ENCODE results near the gene CLDN20.
"Not testable (repeated sequence)": the region's sequence is repeated elsewhere in the genome, so short reads cannot be mapped to it uniquely, and the experiment has no call there.

The CLDN20 gene, protein sequence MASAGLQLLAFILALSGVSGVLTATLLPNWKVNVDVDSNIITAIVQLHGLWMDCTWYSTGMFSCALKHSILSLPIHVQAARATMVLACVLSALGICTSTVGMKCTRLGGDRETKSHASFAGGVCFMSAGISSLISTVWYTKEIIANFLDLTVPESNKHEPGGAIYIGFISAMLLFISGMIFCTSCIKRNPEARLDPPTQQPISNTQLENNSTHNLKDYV

DNA sequence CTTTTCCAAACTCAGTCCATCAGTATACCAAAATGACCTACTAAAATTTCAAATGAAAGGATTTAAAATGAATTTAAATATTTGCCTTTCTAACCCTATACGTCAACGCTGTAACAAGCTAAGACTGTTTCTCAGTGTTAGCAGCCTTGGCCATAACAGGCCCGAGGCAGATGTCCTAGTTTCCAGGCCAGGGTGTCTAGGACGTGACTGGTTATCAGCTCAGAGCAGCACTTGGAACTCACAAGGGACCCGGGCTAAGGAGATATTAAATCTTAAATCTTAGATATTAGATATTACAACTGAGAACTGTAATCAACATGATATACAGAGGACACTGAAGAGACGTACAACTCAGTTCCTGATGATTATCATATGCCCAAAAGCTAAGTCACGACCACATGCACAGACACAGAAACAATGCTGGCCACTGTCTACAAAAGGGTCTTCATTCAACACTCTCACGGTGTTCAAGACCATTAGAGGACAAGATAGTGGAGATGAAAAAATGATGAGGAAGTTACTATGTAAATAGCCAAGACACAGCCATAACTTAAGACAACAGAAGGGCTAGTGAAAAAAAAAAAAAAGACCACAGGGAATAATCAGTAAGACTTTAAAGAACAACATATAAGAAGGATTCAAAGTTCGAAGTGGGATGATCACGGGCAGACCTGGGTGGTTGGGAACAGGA, at the start of gene CLDN20:
Gene CLDN20 (plus strand): TSS at position 641 of the 691 bp plus-strand sequence. CDS start 11,707 bp downstream, outside the sequence.
- no peak for FAIRE-seq

DNA sequence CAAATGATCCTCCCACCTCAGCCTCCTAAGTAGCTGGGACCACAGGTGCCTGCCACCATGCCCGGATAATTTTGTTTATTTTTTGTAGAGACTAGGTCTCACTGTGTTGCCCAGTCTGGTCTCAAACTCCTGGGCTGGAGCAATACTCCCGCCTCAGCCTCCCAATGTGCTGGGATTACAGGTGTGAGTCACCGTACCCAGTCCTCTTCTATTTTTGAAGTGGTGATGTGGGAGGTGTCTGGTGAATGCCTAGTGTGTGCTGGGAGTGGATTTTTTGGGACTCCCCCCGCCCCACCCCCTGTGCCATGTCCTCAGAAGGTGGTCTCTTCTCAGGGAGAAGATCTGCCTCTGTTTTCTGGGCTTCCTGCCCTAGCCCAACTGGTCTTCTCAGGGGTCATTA, 47.9 kb upstream of the CLDN20 start:
- no peak for FAIRE-seq

DNA sequence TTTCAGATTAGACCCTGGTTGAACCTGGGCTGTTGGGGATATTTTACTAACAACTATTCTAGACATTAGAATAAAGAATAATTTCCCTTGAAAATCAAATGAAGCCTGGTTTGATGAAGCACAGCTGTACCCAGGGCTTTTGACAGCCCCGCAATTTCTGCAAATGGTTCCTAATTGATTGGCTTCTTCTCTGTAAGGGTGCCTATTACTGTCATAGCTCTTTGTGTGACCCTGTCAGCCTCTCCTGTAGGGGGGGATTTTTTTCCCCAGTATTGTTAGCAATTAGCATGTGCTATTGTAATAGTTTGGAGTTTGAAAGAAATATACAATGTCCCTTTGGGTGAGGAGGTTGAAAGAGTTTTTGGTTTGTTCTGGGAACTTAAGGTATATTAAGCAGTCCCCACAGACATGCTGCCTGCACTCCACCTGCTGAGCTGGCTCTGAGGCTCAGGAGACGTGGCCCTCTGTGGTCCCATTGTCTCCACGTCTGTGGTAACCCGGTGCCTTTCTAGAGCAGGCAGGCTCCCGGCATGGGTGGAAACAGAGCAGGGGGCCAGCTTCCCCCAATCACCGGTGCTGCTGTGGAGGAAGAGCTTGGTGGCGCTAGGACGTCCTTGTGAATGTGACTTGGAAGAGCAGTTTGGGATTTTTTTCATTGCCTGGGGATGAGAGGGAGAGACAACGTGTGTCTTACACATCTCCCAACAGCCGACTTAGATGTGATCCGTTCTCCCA, 47.3 kb upstream of the CLDN20 start:
- FAIRE-seq, result no peak

DNA sequence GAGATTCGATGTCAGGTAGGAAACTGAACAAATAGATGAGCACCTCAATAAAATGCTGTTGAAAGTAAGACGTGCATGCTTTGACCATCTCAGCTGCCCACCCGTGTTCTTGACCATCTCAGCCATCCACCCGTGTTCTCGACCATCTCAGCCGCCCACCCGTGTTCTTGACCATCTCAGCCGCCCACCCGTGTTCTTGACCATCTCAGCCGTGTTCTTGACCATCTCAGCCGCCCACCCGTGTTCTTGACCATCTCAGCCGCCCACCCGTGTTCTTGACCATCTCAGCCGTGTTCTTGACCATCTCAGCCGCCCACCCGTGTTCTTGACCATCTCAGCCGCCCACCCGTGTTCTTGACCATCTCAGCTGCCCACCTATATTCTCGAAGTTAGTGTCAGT, 45.1 kb upstream of the CLDN20 start:
- FAIRE-seq, result not testable (repeated sequence)

DNA sequence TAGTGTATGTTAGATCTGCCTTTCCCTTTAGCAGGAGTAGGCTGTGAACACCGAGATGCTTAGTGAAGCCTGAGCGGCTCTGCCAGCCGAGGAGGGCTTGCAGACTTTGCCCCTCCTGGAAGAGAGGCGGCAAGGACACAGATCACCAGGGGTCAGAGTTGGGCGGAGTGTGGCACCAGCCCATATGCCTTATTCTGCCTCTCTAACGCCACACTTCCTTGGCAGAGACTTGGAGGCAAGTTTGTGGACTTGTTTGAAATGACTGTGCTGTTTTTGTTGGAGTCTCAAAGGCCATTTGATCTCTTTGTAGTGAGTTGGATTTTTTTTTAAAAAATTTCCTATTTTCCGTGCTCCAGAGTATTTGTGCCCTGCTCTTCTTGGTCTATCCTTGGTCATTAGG, 44.5 kb upstream of the CLDN20 start:
- FAIRE-seq, result no peak

DNA sequence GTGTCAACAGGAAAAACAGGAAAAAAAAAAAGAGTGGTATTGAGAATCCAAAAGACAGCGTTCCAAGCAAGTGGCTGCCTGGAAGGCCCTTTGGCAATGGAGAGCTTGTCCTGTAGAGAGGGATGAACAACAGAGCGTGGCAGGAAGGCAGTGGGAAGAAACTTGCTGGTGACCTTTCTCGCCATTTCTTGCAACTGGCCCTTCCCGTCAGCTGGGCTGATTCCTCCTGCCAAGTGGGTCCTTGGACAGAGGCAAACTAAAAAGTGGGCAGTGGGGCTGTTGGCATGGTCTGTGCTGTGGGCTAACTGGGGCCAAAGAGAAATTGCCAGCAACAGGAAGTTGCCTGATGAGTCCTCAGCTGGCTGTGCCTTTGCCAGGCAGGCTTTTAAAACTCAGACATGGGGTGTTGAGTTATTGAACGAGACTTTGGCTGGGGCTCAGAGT, 43.9 kb upstream of the CLDN20 start:
- FAIRE-seq, result no peak

DNA sequence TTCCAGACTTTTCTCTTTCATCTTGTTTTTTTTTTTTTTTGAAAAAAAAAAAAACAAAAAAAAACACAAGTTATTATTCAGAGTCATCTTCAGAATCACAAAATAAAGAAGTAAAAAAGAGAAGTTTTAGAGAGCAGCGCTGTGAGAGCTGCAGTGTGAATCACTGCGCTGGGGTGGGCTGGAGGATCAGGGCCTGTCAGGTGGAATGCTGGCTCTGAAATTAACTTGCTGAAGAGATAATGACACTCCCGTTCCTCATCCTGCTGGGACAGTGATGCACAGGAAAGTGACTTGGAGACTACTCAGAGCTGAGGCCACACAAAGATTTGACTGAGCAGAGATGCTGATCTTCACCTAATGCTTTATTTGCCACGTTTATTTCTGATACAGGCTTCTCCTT, 42.7 kb upstream of the CLDN20 start:
- no peak for FAIRE-seq

DNA sequence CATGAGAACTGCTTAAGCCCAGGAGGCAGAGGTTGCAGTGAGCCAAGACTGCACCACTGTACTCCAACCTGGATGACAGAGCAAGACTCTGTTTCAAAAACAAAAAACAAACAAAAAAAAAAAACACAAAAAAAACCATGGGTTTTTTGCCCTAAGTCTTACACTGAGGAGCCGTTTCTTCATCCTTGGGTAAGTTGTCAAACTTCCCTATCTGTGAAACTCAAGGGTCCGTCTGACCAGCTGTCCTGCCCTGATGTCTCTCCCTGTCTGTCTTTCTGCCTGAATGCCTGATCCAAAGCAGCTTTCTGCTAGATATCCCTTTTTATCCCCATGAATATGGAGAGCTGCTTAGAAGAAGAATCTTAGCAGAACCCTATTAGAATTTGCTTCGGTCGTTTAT, 41.3 kb upstream of the CLDN20 start:
- FAIRE-seq, result no peak

DNA sequence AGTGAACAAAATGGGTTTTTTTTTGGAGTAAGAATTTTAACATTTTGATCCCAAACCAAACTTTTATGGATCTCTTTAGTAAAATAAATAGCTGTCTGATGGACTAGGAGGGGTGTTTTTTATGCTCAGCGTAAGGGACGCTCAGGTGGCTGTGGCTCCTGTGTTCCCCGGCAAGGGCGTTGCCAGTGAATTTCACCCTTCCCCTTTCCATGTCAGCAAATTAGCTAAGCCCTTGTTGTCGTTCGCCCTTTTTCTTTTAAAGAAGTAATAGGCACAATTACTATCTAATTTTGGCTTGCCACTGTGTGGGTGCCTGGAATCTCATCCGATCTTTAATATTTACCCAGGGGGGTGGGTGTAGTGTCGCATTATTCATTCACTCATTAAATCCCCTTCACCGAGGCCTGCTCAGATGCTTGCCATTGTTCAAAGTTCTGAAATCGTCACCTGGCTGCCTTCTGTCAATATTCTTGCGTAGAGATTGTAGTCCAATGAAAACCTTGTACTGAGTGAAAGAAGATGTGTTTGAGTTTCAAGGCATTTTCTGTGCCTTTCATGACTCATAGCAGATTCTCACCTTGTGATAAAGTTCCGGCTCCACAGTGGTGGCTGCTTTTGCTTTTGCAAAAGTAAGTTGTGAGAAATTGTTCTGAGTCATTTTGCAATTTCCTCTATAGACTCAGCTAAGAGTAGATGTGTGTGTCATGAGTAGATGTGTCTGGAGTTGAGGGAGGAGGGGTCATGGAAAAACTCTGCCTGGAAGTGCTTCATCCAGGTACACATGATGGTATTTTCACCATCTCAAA, 40.0 kb upstream of the CLDN20 start:
- FAIRE-seq, result no peak

DNA sequence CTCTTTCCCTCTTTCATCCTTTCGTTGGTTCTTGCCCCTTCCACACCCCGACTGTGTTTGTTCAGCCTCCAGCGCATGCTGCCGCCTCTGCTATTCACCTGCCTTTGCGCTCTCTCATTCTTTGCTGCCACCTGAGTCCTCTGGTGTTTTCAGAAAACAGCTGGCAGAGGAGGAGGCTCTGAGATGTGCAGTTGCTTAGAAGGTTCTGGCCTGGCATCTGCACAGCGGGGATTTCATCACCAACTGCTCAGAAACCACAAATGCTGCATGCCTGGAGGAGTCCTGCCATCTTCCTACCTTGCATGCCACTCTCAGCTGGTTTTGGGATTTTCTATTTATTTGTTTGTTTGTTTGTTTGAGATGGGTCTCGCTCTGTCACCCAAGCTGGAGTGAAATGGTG, 39.2 kb upstream of the CLDN20 start:
- no peak for FAIRE-seq

DNA sequence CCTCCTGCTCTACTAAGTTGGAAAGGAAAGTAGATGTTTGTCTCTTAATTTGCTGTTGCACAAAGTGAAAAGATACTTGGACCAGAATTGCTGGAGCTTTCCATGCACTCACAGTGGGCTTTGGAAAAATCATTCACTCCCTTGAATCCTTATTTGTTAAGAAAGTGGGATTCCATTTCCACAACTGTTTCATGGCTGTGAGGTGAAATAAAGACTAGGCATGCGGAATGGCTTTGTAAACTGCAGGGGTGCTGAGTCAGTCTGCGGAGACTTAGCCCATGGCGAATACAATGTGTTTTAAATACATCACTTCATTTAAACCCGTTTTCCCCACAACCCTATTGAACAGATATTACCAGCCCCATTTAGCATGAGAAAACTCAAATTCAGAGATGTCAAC, 36.8 kb upstream of the CLDN20 start:
- FAIRE-seq, result no peak

DNA sequence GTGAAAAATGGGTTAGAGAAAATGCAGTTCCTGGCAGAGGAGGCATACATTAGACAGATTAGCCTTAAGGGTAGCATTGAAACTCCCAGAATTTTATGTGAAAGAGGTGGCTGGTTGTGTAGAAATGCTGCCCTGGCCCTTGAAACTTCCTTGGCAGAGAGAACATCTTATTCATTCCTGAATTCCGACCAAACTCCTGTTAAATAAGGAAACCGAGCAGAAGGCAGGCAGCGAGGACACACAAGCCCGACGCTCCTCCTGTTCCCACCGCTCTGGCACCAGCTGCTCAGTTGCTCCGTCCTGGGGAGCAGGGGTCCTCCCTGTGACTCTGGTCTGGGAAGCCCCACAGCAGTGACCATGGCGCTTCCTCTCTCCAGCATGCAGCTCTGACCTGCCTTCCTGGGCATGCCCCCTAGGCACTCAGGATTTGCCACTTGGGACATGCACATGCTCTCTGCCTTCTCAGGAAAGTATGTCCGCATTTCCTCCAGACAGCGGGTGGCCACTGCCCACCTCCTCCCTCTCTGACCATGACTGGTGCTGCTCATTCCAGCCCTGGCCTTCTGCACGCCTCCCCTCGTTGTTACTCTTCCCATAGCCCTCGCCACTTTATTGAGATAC, 35.2 kb upstream of the CLDN20 start:
- no peak for FAIRE-seq

DNA sequence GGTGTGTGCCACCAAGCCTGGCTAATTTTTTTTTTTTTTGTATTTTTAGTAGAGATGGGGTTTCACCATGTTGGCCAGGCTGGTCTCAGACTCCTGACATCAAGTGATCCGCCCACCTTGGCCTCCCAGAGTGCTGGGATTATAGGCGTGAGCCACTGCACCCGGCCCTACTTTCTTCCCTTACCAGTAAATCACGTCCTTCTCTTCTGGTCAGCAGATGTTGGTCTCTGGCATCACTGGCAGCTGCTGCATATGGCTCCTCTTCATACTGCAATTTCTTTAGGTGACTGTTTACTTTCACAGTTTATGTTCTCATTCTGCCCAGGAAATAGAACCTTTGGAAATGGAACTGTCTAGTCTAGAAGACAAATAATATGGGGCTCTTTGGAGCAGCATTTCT, 32.8 kb upstream of the CLDN20 start:
- FAIRE-seq, result not testable (repeated sequence)

DNA sequence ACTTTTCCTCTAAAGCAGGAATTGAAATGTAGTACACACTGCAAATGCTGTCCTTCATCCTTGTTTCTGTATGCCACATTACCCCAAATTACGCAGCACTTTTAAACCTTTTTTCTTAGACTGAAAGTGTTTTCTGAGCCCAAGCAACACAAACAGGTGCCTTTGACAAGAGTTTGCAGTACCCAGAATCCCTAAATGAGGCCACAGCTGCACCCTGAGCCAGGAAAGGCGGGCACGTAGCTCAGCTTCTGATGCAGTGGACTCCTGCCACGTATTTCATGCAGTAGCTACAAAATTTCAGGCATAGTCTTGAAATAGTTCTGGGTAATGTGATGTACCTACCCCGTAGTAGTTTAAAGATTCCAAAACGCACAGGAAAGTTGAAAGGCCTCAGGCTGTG, 31.0 kb upstream of the CLDN20 start:
- FAIRE-seq, result no peak

DNA sequence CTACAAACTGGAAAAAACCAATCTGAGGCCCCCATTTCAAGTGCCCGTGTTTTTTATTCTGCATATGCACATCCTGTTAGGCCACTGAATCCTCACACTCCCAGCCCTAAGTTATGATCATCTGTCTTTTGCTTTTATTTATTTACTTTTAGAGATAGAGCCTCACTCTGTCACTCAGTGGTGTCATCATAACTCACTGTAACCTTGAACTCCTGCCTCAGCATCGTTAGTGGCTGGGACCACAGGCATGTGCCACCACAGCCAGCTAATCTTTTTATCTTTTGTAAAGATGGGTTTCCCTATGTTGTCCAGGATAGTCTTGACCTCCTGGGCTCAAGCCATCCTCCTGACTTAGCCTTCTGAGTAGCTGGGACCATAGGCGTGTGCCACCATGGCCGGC, 29.6 kb upstream of the CLDN20 start:
- no peak for FAIRE-seq

DNA sequence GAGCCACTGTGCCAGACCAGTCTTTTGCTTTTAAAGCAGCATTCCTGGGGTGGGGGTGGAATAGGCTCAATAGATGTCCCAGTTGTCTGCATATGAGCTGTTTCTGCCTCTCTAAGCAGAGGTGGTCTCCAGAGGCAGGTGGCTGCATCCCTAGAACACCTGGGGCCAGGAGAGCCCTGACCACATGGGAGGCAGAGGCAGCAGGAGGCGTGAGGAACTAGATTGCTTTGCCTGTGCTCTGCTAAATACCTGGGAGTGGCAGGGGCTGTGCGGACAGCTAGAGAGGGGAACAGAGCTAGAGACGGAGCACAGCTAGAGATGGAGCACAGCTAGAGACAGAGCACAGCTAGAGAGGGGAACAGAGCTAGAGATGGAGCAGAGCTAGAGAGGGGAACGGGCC, 29.1 kb upstream of the CLDN20 start:
- no peak for FAIRE-seq

DNA sequence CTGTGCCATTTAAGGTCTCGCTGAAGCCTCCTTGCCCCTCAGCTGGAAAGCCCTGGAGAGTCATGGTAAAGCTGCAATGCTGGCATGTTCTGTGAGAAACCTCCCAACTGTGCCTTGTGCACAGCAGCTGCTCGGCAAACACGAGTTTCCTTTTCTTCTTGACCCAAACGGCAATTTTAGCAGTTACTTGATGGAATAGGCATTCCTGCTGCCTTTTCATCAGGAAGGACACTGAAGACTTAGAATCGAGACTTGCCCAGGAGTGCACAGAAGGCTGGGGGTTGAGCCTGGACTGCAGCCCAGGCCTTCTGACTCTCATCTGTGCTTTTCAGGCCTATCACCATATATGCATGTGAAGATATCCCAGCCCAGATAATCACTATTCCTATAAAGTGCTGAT, 28.7 kb upstream of the CLDN20 start:
- no peak for FAIRE-seq

DNA sequence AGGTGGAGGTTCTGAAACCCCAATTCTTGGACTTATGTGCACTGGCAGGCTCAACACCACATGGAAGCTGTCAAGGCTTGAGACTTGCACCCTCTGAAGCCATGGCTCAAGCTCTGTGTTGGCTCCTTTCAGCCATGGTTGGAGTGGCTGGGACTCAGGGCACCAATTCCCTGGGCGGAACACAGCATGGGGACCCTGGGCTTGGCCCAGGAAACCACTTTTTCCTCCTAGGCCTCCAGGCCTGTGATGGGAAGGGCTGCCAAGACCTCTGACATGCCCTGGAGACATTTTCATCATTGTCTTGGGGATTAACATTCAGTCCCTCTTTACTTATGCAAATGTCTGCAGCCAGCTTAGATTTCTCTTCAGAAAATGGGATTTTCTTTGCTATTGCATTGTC, 26.2 kb upstream of the CLDN20 start:
- FAIRE-seq, result no peak

DNA sequence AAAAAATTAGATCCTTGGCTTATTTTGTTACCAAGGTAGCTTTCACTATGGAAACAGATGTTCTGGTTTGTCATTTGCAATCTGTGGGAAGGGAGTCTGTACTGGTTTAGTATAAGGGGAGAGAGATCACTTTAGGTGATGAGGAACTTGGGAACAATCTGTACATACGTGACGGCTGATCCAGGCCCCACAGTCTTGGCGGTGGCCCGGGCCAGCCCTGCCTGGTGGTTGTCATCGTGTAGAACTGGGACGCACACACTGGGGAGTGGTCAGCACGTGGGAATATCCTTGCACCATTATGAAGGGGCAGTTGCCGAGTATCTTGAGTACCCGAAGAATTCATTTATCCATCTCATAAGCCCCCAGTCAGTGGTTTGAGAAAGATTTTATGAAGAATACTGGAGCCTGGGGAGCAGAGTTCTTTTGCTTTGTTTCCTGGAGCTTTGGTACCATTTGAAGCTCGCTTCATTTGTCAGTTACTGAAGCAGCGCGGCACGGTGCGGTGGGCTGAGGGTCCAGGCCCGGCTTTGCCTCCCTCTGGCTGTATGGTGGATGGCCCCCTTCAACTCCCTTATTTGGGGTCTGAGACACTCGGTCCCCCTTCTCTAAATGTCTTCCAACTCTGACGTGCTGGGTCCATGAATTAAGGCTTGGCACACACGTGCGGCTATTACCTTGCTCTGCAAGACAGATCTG, 22.8 kb upstream of the CLDN20 start:
- no peak for FAIRE-seq

DNA sequence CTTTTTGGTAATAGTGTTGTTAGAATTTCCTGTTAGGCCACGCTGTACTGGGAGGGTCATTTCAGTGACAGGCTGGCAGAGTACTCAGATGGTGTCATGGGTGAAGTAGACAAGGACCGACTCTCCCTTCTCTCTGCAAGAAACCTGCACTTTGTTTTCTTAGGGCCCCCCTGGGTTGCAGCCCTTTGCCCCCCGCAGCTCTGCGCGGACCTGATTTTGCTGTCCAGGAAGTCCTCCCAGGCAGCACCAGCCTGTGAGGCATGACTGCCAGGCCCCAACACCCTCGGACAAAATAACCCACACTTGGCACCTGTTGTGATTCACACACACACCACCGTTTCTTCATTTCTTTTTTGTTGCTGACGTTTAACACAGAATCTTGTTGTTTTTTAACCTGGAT, 21.8 kb upstream of the CLDN20 start:
- FAIRE-seq, result no peak

DNA sequence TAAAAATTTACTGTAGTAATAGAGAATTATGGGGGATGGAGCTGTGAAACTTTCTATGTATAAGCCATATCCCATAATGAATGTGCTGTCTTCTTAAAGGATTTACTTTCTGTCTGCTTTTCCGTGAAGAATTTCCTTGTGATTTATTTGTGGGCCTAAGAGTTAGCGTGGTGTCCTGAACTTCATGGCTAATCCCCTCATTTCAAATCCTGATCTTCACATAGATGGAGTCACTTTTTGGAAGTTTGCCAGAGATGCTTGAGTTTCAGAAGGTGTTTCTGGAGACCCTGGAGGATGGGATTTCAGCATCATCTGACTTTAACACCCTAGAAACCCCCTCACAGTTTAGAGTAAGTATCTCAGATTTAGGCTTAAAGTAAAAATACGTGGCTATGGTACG, 19.4 kb upstream of the CLDN20 start:
- FAIRE-seq, result no peak

DNA sequence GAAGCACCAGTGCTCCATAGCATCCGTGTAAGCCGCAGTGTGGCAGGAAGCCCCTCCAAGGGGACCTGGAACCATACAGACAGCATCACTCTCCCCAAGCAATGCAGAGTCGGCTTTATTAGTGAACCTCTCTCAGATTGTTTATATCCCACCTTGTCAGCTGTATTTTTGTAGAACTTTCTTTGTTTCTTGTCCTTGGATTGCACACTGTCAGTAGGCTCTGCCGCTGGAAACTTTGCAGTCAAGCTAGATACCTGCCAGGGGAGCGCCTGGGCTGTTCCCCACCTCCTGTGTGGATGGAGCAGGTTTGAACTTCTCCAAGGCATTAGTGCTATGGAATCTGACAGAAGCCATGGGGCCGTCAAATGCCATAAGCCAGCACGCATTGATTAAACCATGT, 18.6 kb upstream of the CLDN20 start:
- FAIRE-seq, result no peak

Measured in G401.6 (cell line).